Activated T-helper 1 cell treated with Interleukin-2 at 50 U/mL for 16 hours (primary cell): ENCODE measurements around the gene DCTPP1.

Source experiments
- DNase-seq: peaks from one replicate; pipeline ENCODE4 v3.0.0-alpha.2; 2020; ENCODE audit warnings: low read depth

Gene DCTPP1

GRCh38 chr16:30447512-30448226 lies 17.8 kb upstream of the DCTPP1 start:
- no peak for DNase-seq

GRCh38 chr16:30446203-30446595 lies 16.4 kb upstream of the DCTPP1 start:
- DNase-seq, result no peak

GRCh38 chr16:30445408-30446202 lies 15.8 kb upstream of the DCTPP1 start, which contains the start of gene SEPHS2:
Gene SEPHS2 (minus strand): TSS chr16:30445874. CDS start chr16:30445727, 147 bp downstream.
- peak; percentile 89 for DNase-seq

- no peak for DNase-seq
These were observed 15.2 kb upstream of the DCTPP1 start for GRCh38 chr16:30445149-30445407.

- no peak for DNase-seq
These were observed 14.7 kb upstream of the DCTPP1 start for GRCh38 chr16:30444231-30445148.

- no peak for DNase-seq
These were observed 13.8 kb upstream of the DCTPP1 start for GRCh38 chr16:30443631-30444030.

GRCh38 chr16:30439720-30440348 lies 10.0 kb upstream of the DCTPP1 start:
- DNase-seq, result no peak

GRCh38 chr16:30438835-30439234 lies 9.0 kb upstream of the DCTPP1 start:
- no peak for DNase-seq

- DNase-seq, result no peak
These were observed 7.7 kb upstream of the DCTPP1 start for GRCh38 chr16:30437511-30438046.

GRCh38 chr16:30434852-30435251 lies 5.0 kb upstream of the DCTPP1 start:
- no peak for DNase-seq

- DNase-seq, result no peak
These were observed 669 bp upstream of the DCTPP1 start for GRCh38 chr16:30430428-30430970.

- no peak for DNase-seq
These were observed 482 bp downstream of the DCTPP1 start for GRCh38 chr16:30429418-30429677.

GRCh38 chr16:30428055-30428454 lies 1.8 kb downstream of the DCTPP1 start:
- no peak for DNase-seq

GRCh38 chr16:30421010-30421409 lies 8.8 kb downstream of the DCTPP1 start:
- DNase-seq, result no peak

- no peak for DNase-seq
These were observed 11.3 kb downstream of the DCTPP1 start for GRCh38 chr16:30418350-30419181.

- DNase-seq, result peak; percentile 84
These were observed 12.1 kb downstream of the DCTPP1 start for GRCh38 chr16:30417529-30418349.

- no peak for DNase-seq
These were observed 13.0 kb downstream of the DCTPP1 start for GRCh38 chr16:30416624-30417528.

- no peak for DNase-seq
These were observed 13.7 kb downstream of the DCTPP1 start for GRCh38 chr16:30416047-30416603.

GRCh38 chr16:30414159-30414558 lies 15.7 kb downstream of the DCTPP1 start:
- DNase-seq, result no peak
